Mesothelial cell of epicardium (in vitro differentiated cells): ENCODE results near the gene ARHGAP25. TPM values are rescaled to one million over a fixed set of nuclear protein-coding genes. Genes with fewer than 3 reads are reported as not detected.

Source experiments
- DNase-seq, 2 experiments: peaks; one replicate each; pipeline ENCODE4 v3.0.0; 2021; ENCODE audit warnings: low spot score in 2 of 2; ENCODE audit not compliant: unreplicated experiment in 2 of 2
- H3K27ac Mint-ChIP-seq: 2 replicates; pipeline ENCODE4 v1.8.0; 2021; ENCODE audit warnings: mixed read lengths
- H3K27me3 Mint-ChIP-seq: 2 replicates; pipeline ENCODE4 v1.8.0; 2021; ENCODE audit warnings: low read depth, mixed read lengths
- H3K36me3 Mint-ChIP-seq: 2 replicates; pipeline ENCODE4 v1.8.0; 2021; ENCODE audit warnings: mixed read lengths
- H3K4me1 Mint-ChIP-seq: 2 replicates; pipeline ENCODE4 v1.8.0; 2021; ENCODE audit warnings: mixed read lengths
- H3K4me3 Mint-ChIP-seq: 2 replicates; pipeline ENCODE4 v1.8.0; 2021; ENCODE audit warnings: mild to moderate bottlenecking, moderate library complexity, mixed read lengths
- H3K9me3 Mint-ChIP-seq: 2 replicates; pipeline ENCODE4 v1.8.0; 2021; ENCODE audit warnings: mixed read lengths
- CTCF ChIP-seq: fragments of 200-600 bp; sonication (generic); IDR thresholded peaks from one replicate; pipeline ENCODE4 v1.5.0; 2021; ENCODE audit warnings: antibody characterized with exemption; ENCODE audit not compliant: unreplicated experiment
- total RNA-seq: library from RNA; stranded (reverse); gene quantifications from 3 replicates; pipeline ENCODE4 v1.2.1, GENCODE V29; 2021

ARHGAP25 gene
- total RNA-seq, 1 donor from 2014 or later = 1.4 TPM

- H3K4me1 Mint-ChIP-seq = peaks cover 37% of the 10 kb centered on the region
- no peaks in the 10 kb centered on the region for H3K9me3 Mint-ChIP-seq
- H3K36me3 Mint-ChIP-seq = no peaks in the 10 kb centered on the region
- no peak overlapping the region for H3K4me3 Mint-ChIP-seq
- TF ChIP-seq CTCF = no peak
- DNase-seq = no peak
- H3K27ac Mint-ChIP-seq = peak overlapping the region; percentile 3
- H3K27me3 Mint-ChIP-seq = no peaks in the 10 kb centered on the region
These were observed 35.1 kb downstream of the ARHGAP25 start for GRCh38 chr2:68769586-68770270.

GRCh38 chr2:68770271-68771111 is 35.9 kb downstream of the ARHGAP25 start:
- Mint-ChIP-seq H3K9me3 (no peaks in the 10 kb centered on the region), H3K27ac (no peak overlapping the region), H3K36me3 (no peaks in the 10 kb centered on the region), H3K4me1 (peaks cover 30% of the 10 kb centered on the region), H3K4me3 (no peak overlapping the region), H3K27me3 (no peaks in the 10 kb centered on the region)
- no peak for DNase-seq
- no peak for TF ChIP-seq CTCF

GRCh38 chr2:68771211-68771751 is 36.7 kb downstream of the ARHGAP25 start:
- Mint-ChIP-seq H3K27ac (no peak overlapping the region), H3K4me1 (peaks cover 22% of the 10 kb centered on the region)

GRCh38 chr2:68772109-68772508 is 37.5 kb downstream of the ARHGAP25 start:
- TF ChIP-seq CTCF = no peak
- Mint-ChIP-seq H3K36me3 (no peaks in the 10 kb centered on the region), H3K9me3 (no peaks in the 10 kb centered on the region), H3K4me1 (peaks cover 15% of the 10 kb centered on the region), H3K4me3 (no peak overlapping the region), H3K27ac (no peak overlapping the region), H3K27me3 (no peaks in the 10 kb centered on the region)
- no peak for DNase-seq

More at GRCh38 chr2:68771211-68771751, 36.7 kb downstream of the ARHGAP25 start:
- H3K27me3 Mint-ChIP-seq = no peaks in the 10 kb centered on the region
- no peak for TF ChIP-seq CTCF
- H3K36me3 Mint-ChIP-seq = no peaks in the 10 kb centered on the region
- no peak overlapping the region for H3K4me3 Mint-ChIP-seq
- H3K9me3 Mint-ChIP-seq = no peaks in the 10 kb centered on the region
- DNase-seq = no peak

- no peak overlapping the region for H3K27ac Mint-ChIP-seq
- no peak for DNase-seq
- no peaks in the 10 kb centered on the region for H3K9me3 Mint-ChIP-seq
- no peak overlapping the region for H3K4me3 Mint-ChIP-seq
- H3K4me1 Mint-ChIP-seq = peaks cover 10% of the 10 kb centered on the region
- no peaks in the 10 kb centered on the region for H3K27me3 Mint-ChIP-seq
- no peaks in the 10 kb centered on the region for H3K36me3 Mint-ChIP-seq
- TF ChIP-seq CTCF = no peak
These were observed 40.1 kb downstream of the ARHGAP25 start for GRCh38 chr2:68774569-68775271.
